Myocyte (in vitro differentiated cells): ENCODE measurements around the gene SCEL. TPM values are rescaled to one million over a fixed set of nuclear protein-coding genes. Genes with fewer than 3 reads are reported as not detected.
A peak's percentile ranks its signal among the peaks of the same experiment; 100 is the strongest.
"Not testable (repeated sequence)": the region's sequence is repeated elsewhere in the genome, so short reads cannot be mapped to it uniquely, and the experiment has no call there.

Experiments
- DNase-seq: peaks from one replicate; pipeline ENCODE4 v3.0.0-alpha.2; 2012; ENCODE audit warnings: low read depth
- polyA plus RNA-seq: library from polyadenylated mRNA; unstranded; fragments of >200 nt; gene quantifications from one replicate; pipeline ENCODE4 v1.2.1, GENCODE V29; 2012; ENCODE audit warnings: missing spikeins
- total RNA-seq: library from RNA; depleted of rRNA; stranded (reverse); fragments of >200 nt; gene quantifications from 2 replicates; pipeline ENCODE4 v1.2.3, GENCODE V29; 2014

Gene SCEL
- total RNA-seq: not detected in 2 replicates
- polyA plus RNA-seq: not detected

DNA sequence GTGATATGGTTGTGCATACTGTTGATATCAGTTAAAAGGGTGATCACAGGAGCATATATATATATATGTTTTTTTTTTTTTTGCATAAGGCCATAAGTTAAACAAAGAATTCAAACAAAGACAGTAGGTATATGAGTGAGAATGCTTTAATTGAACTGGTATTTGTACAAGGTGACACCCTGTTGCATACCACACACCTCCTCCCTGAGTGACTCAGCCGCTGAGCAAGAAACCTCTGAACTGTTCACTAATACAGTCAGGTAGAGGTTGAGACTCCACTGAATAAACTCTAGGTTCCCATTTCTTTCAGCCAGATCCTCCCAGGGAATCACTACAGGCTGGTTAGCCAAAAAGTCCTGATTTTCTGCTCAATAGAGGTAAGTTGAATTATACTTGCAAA lies at the start of gene SCEL:
Gene SCEL, plus strand, starts transcription at position 259 of the 400 bp plus-strand sequence. CDS start 20,170 bp downstream, outside the sequence.
- DNase-seq: no peak

- no peak for DNase-seq
These were observed 45.8 kb upstream of the SCEL start for GRCh38 chr13:77489566-77490337.

DNA sequence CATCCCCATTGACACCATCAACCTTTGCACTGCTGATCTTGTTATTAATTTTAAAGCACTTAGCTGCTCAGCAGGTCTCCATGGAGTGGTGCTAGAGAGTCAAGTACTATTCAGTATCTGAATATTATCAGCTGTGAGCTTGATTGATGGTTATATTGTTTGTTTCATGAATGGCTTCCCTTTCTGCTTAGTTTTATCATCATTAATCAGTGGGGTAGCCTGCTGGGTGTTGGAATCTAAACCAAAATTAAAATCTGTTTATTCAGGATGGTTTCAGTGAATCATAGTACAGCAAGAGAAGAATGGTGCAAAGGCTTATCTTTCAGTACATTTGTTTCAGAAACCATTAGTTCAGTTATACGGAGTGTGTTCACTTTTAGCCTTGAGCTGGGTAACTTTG lies 42.5 kb upstream of the SCEL start:
- no peak for DNase-seq

- no peak for DNase-seq
These were observed 41.3 kb upstream of the SCEL start for GRCh38 chr13:77494226-77494625.

DNA sequence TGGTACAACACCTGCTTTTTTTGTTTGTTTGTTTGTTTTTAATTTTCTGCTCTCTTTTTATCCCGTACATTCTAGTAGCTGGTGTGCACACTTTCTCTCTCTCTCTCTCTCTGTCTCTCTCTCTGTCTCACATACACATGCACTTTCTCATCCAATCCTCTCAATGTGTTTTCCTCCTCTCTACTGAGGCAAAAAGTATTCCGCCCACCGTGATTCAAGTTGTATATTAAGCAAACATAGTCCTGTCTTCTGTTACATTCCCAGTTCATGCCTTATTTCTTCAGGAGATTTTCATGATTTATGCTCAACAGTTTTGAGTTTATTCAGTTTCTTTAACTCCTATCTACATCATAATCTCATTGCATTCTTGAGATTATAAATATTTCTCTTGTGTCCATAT lies 38.2 kb upstream of the SCEL start:
- no peak for DNase-seq

DNA sequence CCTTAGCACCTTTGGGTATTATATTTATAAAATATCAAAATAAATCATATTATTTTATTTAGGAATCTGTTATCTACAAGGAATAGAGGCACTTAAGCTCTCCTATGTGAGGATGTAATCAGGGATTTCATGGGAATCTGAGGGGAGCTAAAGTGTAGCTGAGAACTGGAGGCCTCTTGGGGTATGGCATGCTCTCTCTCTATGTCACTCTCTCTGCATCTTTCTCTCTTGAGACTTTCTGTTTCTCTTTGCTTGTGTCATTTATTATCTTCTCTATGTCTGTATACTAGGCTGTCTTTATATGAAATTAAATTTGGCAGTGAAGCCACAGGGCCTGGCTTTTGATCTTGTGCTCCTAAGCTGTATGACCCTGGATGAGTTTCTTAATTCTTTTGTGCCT lies 37.7 kb upstream of the SCEL start:
- DNase-seq: no peak

- DNase-seq: no peak
These were observed 33.3 kb upstream of the SCEL start for GRCh38 chr13:77502104-77502720.

GRCh38 chr13:77503398-77503797 lies 32.1 kb upstream of the SCEL start:
- no peak for DNase-seq

GRCh38 chr13:77506874-77507273 lies 28.6 kb upstream of the SCEL start:
- peak; percentile 10 for DNase-seq

GRCh38 chr13:77507931-77508776 lies 27.4 kb upstream of the SCEL start:
- peak; percentile 22 for DNase-seq

- DNase-seq: no peak
These were observed 26.4 kb upstream of the SCEL start for GRCh38 chr13:77508959-77509620.

DNA sequence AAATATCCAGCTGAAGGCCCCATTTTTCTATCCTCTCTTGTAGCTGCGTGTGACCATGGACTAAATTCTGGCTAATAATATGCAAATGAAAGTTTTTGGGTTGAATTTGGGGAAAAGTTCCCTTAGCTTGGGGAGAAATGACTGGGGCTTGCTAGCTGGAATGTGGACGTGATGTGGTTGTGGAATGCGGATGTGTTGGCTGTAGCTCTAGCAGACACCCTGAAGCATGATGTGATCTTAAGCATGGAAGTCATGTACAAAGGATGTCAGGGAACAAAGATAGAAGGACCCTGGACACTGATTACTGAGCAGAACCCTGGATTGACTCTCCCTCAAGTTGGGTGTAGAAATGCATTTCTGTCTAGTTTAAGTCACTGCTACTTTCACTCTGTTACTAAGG lies 25.4 kb upstream of the SCEL start:
- no peak for DNase-seq

DNA sequence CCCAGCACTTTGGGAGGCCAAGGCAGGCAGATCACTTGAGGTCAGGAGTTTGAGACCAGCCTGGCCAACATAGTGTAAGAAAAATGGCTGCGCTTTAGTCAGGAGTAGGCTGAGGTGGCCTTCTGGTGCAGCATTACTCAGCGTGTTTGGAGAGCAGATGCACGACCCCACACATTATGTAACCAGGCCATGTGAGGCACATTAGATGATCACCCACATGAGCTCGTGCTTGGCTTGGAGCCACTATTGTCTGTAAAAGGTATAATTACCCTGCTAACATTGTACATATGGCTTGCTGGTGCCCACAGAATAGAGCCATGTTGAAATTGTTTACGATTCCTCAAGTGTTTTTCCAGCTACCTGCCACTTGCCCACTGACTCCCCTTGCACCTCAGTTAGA lies 24.0 kb upstream of the SCEL start:
- DNase-seq: no peak

DNA sequence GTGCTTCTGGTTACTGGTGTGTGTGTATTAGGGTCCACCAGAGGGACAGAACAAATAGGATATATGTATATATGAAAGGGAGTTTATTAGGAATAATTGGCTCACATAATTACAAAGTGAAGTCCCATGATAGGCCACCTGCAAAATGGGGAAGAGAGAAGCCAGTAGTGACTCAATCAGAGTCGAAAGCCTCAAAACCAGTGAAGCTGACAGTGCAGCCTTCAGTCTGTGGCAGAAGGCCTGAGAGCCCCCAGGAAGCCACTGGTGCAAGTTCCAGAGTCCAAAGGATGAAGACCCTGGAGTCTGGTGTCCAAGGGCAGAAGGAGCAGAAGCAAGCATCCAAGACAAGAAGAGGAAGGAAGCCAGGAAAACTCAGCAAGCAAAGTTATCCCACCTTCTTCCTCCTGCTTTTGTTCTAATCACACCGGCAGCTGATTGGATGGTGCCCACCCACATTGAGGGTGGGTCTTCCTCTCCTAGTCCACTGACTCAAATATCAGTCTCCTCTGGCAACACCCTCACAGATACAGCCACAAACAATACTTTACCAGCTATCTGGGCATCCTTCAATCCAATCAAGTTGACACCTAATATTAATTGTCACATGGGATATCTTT lies 21.7 kb upstream of the SCEL start:
- DNase-seq: no peak

DNA sequence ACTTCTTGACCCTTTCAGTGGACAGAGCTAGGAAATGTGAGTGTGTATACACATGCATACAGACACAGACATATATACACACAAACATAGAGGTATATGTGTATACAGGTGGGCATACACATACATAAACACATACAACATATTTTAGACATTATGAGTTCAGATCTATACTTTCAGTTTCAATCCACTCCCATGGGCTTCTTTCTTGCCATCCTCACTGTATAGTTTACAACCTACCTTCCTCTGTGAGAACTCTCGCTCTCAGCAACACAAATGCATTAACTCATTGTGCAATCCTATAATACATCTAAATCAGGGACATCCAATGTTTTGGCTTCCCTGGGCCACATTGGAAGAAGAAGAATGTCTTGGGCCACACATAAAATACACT lies 21.2 kb upstream of the SCEL start:
- DNase-seq: no peak

DNA sequence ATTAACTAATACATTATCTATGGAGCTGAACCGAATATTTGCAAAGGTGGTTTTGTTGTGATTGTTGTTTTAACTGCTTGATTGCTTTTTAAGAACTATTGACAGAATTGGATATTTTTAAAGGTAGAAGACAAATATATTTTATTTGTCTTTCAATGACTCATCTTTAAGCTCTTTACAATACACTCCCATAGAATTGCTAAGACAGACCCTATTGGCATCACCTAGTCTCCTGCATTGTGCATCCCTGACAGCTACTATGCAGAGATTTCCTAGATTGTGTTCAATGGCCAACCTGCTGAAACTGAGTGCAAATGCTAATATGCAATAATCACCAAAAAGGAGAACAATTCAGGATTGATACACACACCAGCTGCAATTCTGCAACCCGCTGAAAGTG lies 19.7 kb upstream of the SCEL start:
- no peak for DNase-seq

DNA sequence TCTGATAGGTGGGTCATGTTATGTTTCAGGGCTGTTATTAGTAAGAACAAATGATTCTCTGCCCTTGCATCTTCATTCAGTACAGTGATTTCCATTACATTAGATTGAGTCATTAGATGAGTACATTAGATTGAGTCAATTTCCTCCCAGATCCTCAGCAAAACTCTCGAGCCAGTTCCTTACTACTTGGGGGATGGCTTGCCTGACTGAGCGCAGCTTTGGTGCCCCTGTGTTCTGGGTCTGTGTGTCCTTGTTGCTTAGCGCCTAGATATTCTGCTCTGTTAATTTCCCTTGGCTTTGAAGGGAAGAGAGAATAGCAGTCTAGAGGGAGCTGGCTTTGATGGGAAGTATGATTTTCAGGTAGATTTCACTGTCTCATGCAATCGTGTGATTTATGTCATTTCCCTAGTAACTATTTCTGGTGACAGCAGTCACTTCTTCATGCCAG lies 19.1 kb upstream of the SCEL start:
- DNase-seq: no peak

- DNase-seq: no peak
These were observed 17.2 kb upstream of the SCEL start for GRCh38 chr13:77518266-77518665.

DNA sequence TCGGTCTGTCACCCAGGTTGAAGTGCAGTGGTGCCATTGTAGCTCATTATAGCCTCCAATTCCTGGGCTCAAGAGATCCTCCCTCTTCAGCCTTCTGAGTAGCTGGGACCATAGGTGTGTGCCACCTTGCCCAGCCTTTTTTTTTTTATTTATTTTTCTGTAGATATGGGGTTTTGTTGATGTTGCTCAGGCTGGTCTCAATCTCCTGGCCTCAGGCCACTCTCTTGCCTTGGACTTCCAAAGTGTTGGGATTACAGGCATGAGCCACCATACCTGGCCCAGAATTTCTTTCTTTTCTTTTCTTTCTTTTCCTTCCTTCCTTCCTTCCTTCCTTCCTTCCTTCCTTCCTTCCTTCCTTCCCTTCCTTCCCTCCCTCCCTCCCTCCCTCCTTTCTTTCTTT lies 16.1 kb upstream of the SCEL start:
- not testable (repeated sequence) for DNase-seq

DNA sequence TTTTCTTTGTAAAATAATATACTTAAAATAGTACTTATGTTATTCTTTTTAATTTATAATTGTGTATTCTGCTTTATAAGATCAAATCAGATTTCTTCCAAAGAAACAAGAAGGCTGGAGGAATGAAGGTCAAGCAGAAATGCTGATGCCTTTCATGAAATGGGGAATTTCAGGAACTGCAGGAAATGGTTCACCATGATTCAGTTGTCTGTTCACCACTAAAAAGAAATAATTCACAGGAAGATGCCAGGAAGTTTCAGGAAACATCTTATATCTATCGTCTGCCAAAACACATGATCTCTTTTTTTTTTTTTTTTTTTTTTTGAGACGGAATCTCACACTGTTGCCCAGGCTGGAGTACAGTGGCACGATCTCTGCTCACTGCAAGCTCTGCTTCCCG lies 15.7 kb upstream of the SCEL start:
- no peak for DNase-seq

DNA sequence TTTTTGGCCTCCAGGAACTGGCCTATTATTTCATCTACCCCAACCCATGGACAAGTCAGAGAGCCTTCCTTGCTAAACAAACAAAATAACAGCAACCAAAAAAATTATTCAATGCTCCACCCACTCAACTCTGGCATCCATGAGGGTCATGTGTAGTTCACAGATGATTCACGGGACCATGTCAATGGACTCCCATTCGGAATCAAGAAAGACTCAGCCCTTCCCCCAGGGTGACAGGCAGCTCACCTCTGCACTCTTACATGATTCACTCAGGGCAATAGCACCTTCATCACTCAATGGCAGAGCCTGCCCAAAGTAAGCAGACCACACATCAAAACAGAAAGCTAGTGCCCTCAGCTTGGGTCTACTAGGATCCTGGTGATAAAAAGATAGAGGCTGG lies 14.3 kb upstream of the SCEL start:
- DNase-seq: no peak
